Neural cell (in vitro differentiated cells): ENCODE data around the gene USP37. TPM values are rescaled to one million over a fixed set of nuclear protein-coding genes. Genes with fewer than 3 reads are reported as not detected.

Experiments used
- H2AFZ ChIP-seq: fragments of 200-600, 300-800 bp; sonication (generic), shearing (Covaris generic); 2 replicates; pipeline ENCODE4 v1.6.0; 2014; ENCODE audit warnings: low read depth, mild to moderate bottlenecking, antibody characterized with exemption, low read length, moderate library complexity
- H3F3A ChIP-seq: fragments of 200-600 bp; shearing (Covaris generic); 2 replicates; pipeline ENCODE4 v1.6.1; 2016; ENCODE audit warnings: mild to moderate bottlenecking, moderate library complexity, mixed read lengths, antibody characterized with exemption, low read length; ENCODE audit not compliant: insufficient read depth, poor library complexity, severe bottlenecking
- H3K27ac ChIP-seq: fragments of 200-600, 300-800 bp; sonication (generic), shearing (Covaris generic); 2 replicates; pipeline ENCODE4 v1.5.1; 2014; ENCODE audit warnings: mild to moderate bottlenecking, low read length, moderate library complexity
- H3K27me3 ChIP-seq: fragments of 300-800, 200-600 bp; sonication (generic), shearing (Covaris generic); 2 replicates; pipeline ENCODE4 v1.6.0; 2014; ENCODE audit warnings: mild to moderate bottlenecking, low read depth, low read length, moderate library complexity; ENCODE audit not compliant: insufficient read depth
- H3K36me3 ChIP-seq: fragments of 300-800, 200-600 bp; sonication (generic), shearing (Covaris generic); 2 replicates; pipeline ENCODE4 v1.5.1; 2014; ENCODE audit warnings: mild to moderate bottlenecking, antibody characterized with exemption, low read length, moderate library complexity; ENCODE audit not compliant: insufficient read depth
- H3K4me2 ChIP-seq: fragments of 300-800, 200-600 bp; sonication (generic), shearing (Covaris generic); 2 replicates; pipeline ENCODE4 v1.6.0; 2014; ENCODE audit warnings: mild to moderate bottlenecking, low read length
- H3K4me3 ChIP-seq: fragments of 300-800, 200-600 bp; sonication (generic), shearing (Covaris generic); 2 replicates; pipeline ENCODE4 v1.5.1; 2014; ENCODE audit warnings: mild to moderate bottlenecking, low read length, moderate library complexity
- H3K79me2 ChIP-seq: fragments of 200-600 bp; shearing (Covaris generic); replicated peaks from 2 replicates; pipeline ENCODE4 v1.6.0; 2014; ENCODE audit warnings: mild to moderate bottlenecking, low read length, moderate library complexity; ENCODE audit not compliant: insufficient read depth
- H3K9ac ChIP-seq: fragments of 300-800, 200-600 bp; sonication (generic), shearing (Covaris generic); 2 replicates; pipeline ENCODE4 v1.6.1; 2016; ENCODE audit warnings: mild to moderate bottlenecking, low read length, mixed read lengths
- H3K9me2 ChIP-seq: fragments of 200-600 bp; shearing (Covaris generic); 2 replicates; pipeline ENCODE4 v1.6.1; 2016; ENCODE audit warnings: mild to moderate bottlenecking, low read length, mixed read lengths; ENCODE audit not compliant: insufficient read depth
- H3K9me3 ChIP-seq: fragments of 200-600, 300-800 bp; sonication (generic), shearing (Covaris generic); 2 replicates; pipeline ENCODE4 v1.6.1; 2016; ENCODE audit warnings: mild to moderate bottlenecking, mixed run types, low read length, moderate library complexity, mixed read lengths
- H4K20me1 ChIP-seq: fragments of 200-600 bp; shearing (Covaris generic); 2 replicates; pipeline ENCODE4 v1.6.1; 2016; ENCODE audit warnings: mild to moderate bottlenecking, mixed run types; ENCODE audit not compliant: insufficient read depth
- CTCF ChIP-seq: fragments of 450-650 bp; IDR thresholded peaks from 2 replicates; pipeline ENCODE4 v1.5.1; 2014; ENCODE audit warnings: antibody characterized with exemption, mild to moderate bottlenecking, moderate library complexity; ENCODE audit not compliant: poor library complexity, severe bottlenecking
- EP300 ChIP-seq: fragments of 450-650 bp; conservative IDR thresholded peaks from 2 replicates; pipeline ENCODE4 v1.6.1; 2014; ENCODE audit warnings: antibody characterized with exemption, mild to moderate bottlenecking, moderate library complexity; ENCODE audit not compliant: poor library complexity, severe bottlenecking
- EZH2 ChIP-seq: fragments of 200-600, 300-800 bp; shearing (Covaris generic), sonication (generic); IDR thresholded peaks from 2 replicates; pipeline ENCODE4 v1.6.1; 2014; ENCODE audit warnings: antibody characterized with exemption, low read length, borderline replicate concordance, mild to moderate bottlenecking; ENCODE audit not compliant: insufficient read depth, poor library complexity, severe bottlenecking
- MXI1 ChIP-seq: fragments of 450-650 bp; conservative IDR thresholded peaks from 2 replicates; pipeline ENCODE4 v1.6.1; 2014; ENCODE audit warnings: antibody characterized with exemption, mild to moderate bottlenecking; ENCODE audit not compliant: poor library complexity, severe bottlenecking
- POLR2AphosphoS5 ChIP-seq: IDR thresholded peaks from 2 replicates; pipeline ENCODE4 v1.6.1; 2012
- RAD21 ChIP-seq: fragments of 450-650 bp; conservative IDR thresholded peaks from 2 replicates; pipeline ENCODE4 v1.6.1; 2014; ENCODE audit warnings: antibody characterized with exemption, mild to moderate bottlenecking, moderate library complexity
- REST ChIP-seq: IDR thresholded peaks from 2 replicates; pipeline ENCODE4 v1.6.1; 2012; ENCODE audit warnings: borderline replicate concordance
- SMC3 ChIP-seq: fragments of 450-650 bp; conservative IDR thresholded peaks from 2 replicates; pipeline ENCODE4 v1.6.1; 2014; ENCODE audit warnings: antibody characterized with exemption, mild to moderate bottlenecking, moderate library complexity; ENCODE audit not compliant: poor library complexity
- TAF1 ChIP-seq: IDR thresholded peaks from 2 replicates; pipeline ENCODE4 v1.6.1; 2012; ENCODE audit warnings: low read depth
- polyA plus RNA-seq: library from polyadenylated mRNA; depleted of rRNA; stranded (reverse); fragments of >200 nt; gene quantifications from 2 replicates; pipeline ENCODE4 v1.2.3, GENCODE V29; 2014

The USP37 gene
- polyA plus RNA-seq, 1 donor from 2014 or later: 16.5 TPM

GRCh38 chr2:218434456-218434855 lies 133.7 kb downstream of the USP37 start:
- no peak overlapping the region for H3K27ac ChIP-seq
- H3K36me3 ChIP-seq: no peaks in the 10 kb centered on the region
- no peaks in the 10 kb centered on the region for H3K9me2 ChIP-seq
- TF ChIP-seq MXI1: no peak
- no peak for TF ChIP-seq REST
- no peak for TF ChIP-seq SMC3
- TF ChIP-seq TAF1: no peak
- no peak for TF ChIP-seq EP300
- no peak for TF ChIP-seq POLR2AphosphoS5
- no peak for TF ChIP-seq EZH2
- no peak for TF ChIP-seq CTCF
- TF ChIP-seq RAD21: no peak
- no peaks in the 10 kb centered on the region for H3K79me2 ChIP-seq
- no peaks in the 10 kb centered on the region for H3K9me3 ChIP-seq
- no peaks in the 10 kb centered on the region for H3K27me3 ChIP-seq
- no peak overlapping the region for H3K9ac ChIP-seq
- no peaks in the 10 kb centered on the region for H3F3A ChIP-seq
- H4K20me1 ChIP-seq: no peaks in the 10 kb centered on the region
- H2AFZ ChIP-seq: no peak overlapping the region
- no peak overlapping the region for H3K4me2 ChIP-seq
- no peak overlapping the region for H3K4me3 ChIP-seq

GRCh38 chr2:218432676-218433365 lies 135.3 kb downstream of the USP37 start:
- H3K27me3 ChIP-seq: no peaks in the 10 kb centered on the region
- H3F3A ChIP-seq: no peaks in the 10 kb centered on the region
- no peaks in the 10 kb centered on the region for H3K9me2 ChIP-seq
- no peaks in the 10 kb centered on the region for H3K9me3 ChIP-seq
- H3K27ac ChIP-seq: no peak overlapping the region
- no peak overlapping the region for H2AFZ ChIP-seq
- H3K79me2 ChIP-seq: no peaks in the 10 kb centered on the region
- H3K36me3 ChIP-seq: no peaks in the 10 kb centered on the region
- H4K20me1 ChIP-seq: no peaks in the 10 kb centered on the region
- TF ChIP-seq TAF1 (no peak), CTCF (no peak), MXI1 (no peak), EZH2 (no peak), POLR2AphosphoS5 (no peak), EP300 (no peak)
- H3K4me3 ChIP-seq: no peak overlapping the region
- no peak overlapping the region for H3K4me2 ChIP-seq
- no peak overlapping the region for H3K9ac ChIP-seq
